PC-9 (cell line): ENCODE data around the gene CERS3.

Experiments used
- CTCF ChIP-seq: fragments of 200-600 bp; sonication (generic); conservative IDR thresholded peaks from 2 replicates; pipeline ENCODE4 v1.6.1; 2017; ENCODE audit warnings: mixed run types, antibody characterized with exemption, mild to moderate bottlenecking, moderate library complexity
- EZH2 ChIP-seq: fragments of 200-600 bp; sonication (generic); IDR thresholded peaks from 2 replicates; pipeline ENCODE4 v1.8.0; 2017; ENCODE audit warnings: antibody characterized with exemption, low read depth

DNA sequence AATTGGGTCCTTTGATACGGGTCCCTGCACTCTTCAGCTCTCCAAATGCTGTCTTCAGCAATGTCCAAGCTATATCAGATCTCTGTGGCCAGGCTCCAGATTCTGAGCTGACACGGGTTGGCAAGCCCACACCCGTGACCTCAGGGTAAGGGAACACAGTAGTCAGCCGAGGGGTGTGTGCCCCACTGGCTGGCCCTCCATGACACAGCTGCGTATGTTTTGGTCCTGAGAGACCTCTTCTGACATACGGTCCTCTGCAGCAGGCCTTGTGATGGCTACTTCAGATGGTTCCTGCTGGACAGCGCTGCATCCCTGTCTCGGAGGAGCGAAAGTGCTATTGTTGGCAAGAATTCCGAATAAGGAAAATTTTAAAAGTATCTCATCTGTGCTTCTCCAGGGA lies 101.8 kb downstream of the CERS3 start:
- TF ChIP-seq EZH2 (no peak), CTCF (no peak)
